Common myeloid progenitor, CD34-positive (primary cell): ENCODE data around the gene CHRDL2.

Experiments used
- CTCF ChIA-PET: fragments of 350-600 bp; sonication (Branson Sonifier 250); formaldehyde crosslinking; loops from one replicate; lab custom pipeline; 2021; ENCODE audit warnings: antibody characterized with exemption; lab: Charles Lee
- POLR2A ChIA-PET: fragments of 350-600 bp; sonication (Branson Sonifier 250); formaldehyde crosslinking; loops from one replicate; lab custom pipeline; 2021; ENCODE audit warnings: antibody characterized with exemption; lab: Charles Lee
- DNase-seq, 3 donors: peaks; one replicate each; pipeline versions ENCODE4 v3.0.0 to v3.0.0-alpha.2; 2013
- H3K27ac ChIP-seq, 2 experiments: 1 replicate in 1 of 2; 2 replicates in 1 of 2; pipeline ENCODE4 v1.7.0; 2013; ENCODE audit warnings: inconsistent platforms in 2 of 2, low read length in 2 of 2, mild to moderate bottlenecking in 2 of 2, low read depth in 1 of 2, moderate library complexity in 1 of 2; ENCODE audit not compliant: severe bottlenecking in 2 of 2, insufficient read depth in 1 of 2, poor library complexity in 1 of 2
- H3K27me3 ChIP-seq, 5 experiments: replicated peaks in 2 of 5; 1 replicate in 3 of 5; 2 replicates in 2 of 5; pipeline versions ENCODE4 v1.6.1 to v1.7.0; 2013; ENCODE audit warnings: low read length in 4 of 5, mild to moderate bottlenecking in 2 of 5, moderate library complexity in 2 of 5, inconsistent platforms in 1 of 5; ENCODE audit not compliant: insufficient read depth in 5 of 5, control insufficient read depth in 4 of 5
- H3K36me3 ChIP-seq, 4 experiments: 1 replicate in 2 of 4; 2 replicates in 2 of 4; pipeline versions ENCODE4 v1.6.1 to v1.7.0; 2013; ENCODE audit warnings: low read length in 3 of 4, control low read depth in 1 of 4, mild to moderate bottlenecking in 1 of 4; ENCODE audit not compliant: control insufficient read depth in 4 of 4, insufficient read depth in 4 of 4
- H3K4me1 ChIP-seq, 4 experiments: 1 replicate in 3 of 4; 2 replicates in 1 of 4; pipeline versions ENCODE4 v1.6.1 to v1.7.1; 2013; ENCODE audit warnings: low read length in 3 of 4, mild to moderate bottlenecking in 3 of 4, control low read depth in 1 of 4, inconsistent platforms in 1 of 4, moderate library complexity in 1 of 4; ENCODE audit not compliant: control insufficient read depth in 4 of 4, insufficient read depth in 4 of 4; ENCODE audit errors: control extremely low read depth in 1 of 4
- H3K4me3 ChIP-seq, 7 experiments: 1 replicate in 4 of 7; 2 replicates in 3 of 7; pipeline versions ENCODE4 v1.5.1 to v1.7.0; 2013; ENCODE audit warnings: mild to moderate bottlenecking in 7 of 7, low read length in 6 of 7, moderate library complexity in 6 of 7, inconsistent platforms in 2 of 7, low read depth in 2 of 7, control low read depth in 1 of 7; ENCODE audit not compliant: insufficient read depth in 4 of 7, control insufficient read depth in 1 of 7; ENCODE audit errors: extremely low read depth in 1 of 7
- H3K9me3 ChIP-seq, 5 experiments: 1 replicate in 4 of 5; 2 replicates in 1 of 5; pipeline versions ENCODE4 v1.6.1 to v1.7.1; 2013; ENCODE audit warnings: low read length in 4 of 5, mild to moderate bottlenecking in 2 of 5, inconsistent platforms in 1 of 5, low read depth in 1 of 5, moderate library complexity in 1 of 5; ENCODE audit not compliant: control insufficient read depth in 4 of 5, insufficient read depth in 2 of 5; ENCODE audit errors: control extremely low read depth in 1 of 5
- WGBS: methylation state at CpG from one replicate; pipeline ENCODE4 v1.1.5; 2013; ENCODE audit not compliant: insufficient coverage; 5-methylcytosine and 5-hydroxymethylcytosine counted together

The CHRDL2 gene

GRCh38 chr11:74696939-74697675 lies 34.1 kb downstream of the CHRDL2 start:
- Histone ChIP-seq H3K9me3 (no peaks in the 10 kb centered on the region), H3K27me3 (peaks cover 0 to 8% (median 0%) of the 10 kb centered on the region in 5 experiments), H3K4me1 (peaks cover 0 to 4% (median under 1%) of the 10 kb centered on the region in 4 experiments), H3K4me3 (no peak overlapping the region), H3K36me3 (no peaks in the 10 kb centered on the region), H3K27ac (no peak overlapping the region)
- 48% methylated on average over 13 of the region's 16 CpGs for WGBS
- no peak for DNase-seq
- ChIA-PET POLR2A (no interaction called here), CTCF (interaction anchor here (0.9 kb wide), 1 partner anchor 19 kb away, joined by 3 read pairs; no protein-coding TSS in a partner anchor)

GRCh38 chr11:74696500-74696899 lies 34.7 kb downstream of the CHRDL2 start:
- DNase-seq = no peak
- Histone ChIP-seq H3K4me3 (no peak overlapping the region), H3K27ac (no peak overlapping the region), H3K4me1 (peaks cover 0 to 7% (median 2%) of the 10 kb centered on the region in 4 experiments), H3K36me3 (no peaks in the 10 kb centered on the region), H3K27me3 (peaks cover 0 to 8% (median 0%) of the 10 kb centered on the region in 5 experiments), H3K9me3 (no peaks in the 10 kb centered on the region)
- ChIA-PET POLR2A (no interaction called here), CTCF (interaction anchor here (0.9 kb wide), 1 partner anchor 18 kb away, joined by 3 read pairs; no protein-coding TSS in a partner anchor)
- 89% methylated on average over 5 of the region's 6 CpGs for WGBS

GRCh38 chr11:74695705-74696280 lies 35.4 kb downstream of the CHRDL2 start:
- ChIA-PET POLR2A (no interaction called here), CTCF (no interaction called here)
- peaks cover 0 to 8% (median 0%) of the 10 kb centered on the region in 5 experiments for H3K27me3 ChIP-seq
- H3K4me1 ChIP-seq = peaks cover 0 to 8% (median 2%) of the 10 kb centered on the region in 4 experiments
- H3K36me3 ChIP-seq = no peaks in the 10 kb centered on the region
- H3K27ac ChIP-seq = no peak overlapping the region
- DNase-seq = no peak
- H3K4me3 ChIP-seq = no peak overlapping the region
- no peaks in the 10 kb centered on the region for H3K9me3 ChIP-seq
- 90% methylated on average over 9 of the region's 11 CpGs for WGBS

- 89% methylated on average over 10 of the region's 10 CpGs for WGBS
- no peak overlapping the region for H3K27ac ChIP-seq
- ChIA-PET CTCF (no interaction called here), POLR2A (no interaction called here)
- peaks cover 0 to 8% (median 2%) of the 10 kb centered on the region in 4 experiments for H3K4me1 ChIP-seq
- DNase-seq = no peak
- H3K36me3 ChIP-seq = no peaks in the 10 kb centered on the region
- peaks cover 0 to 8% (median 0%) of the 10 kb centered on the region in 5 experiments for H3K27me3 ChIP-seq
- no peak overlapping the region for H3K4me3 ChIP-seq
- H3K9me3 ChIP-seq = no peaks in the 10 kb centered on the region
Measured at GRCh38 chr11:74694136-74694930, 36.9 kb downstream of the CHRDL2 start.

GRCh38 chr11:74693531-74693930 lies 37.7 kb downstream of the CHRDL2 start:
- no peaks in the 10 kb centered on the region for H3K36me3 ChIP-seq
- no peaks in the 10 kb centered on the region for H3K9me3 ChIP-seq
- H3K27me3 ChIP-seq = peaks cover 0 to 8% (median 0%) of the 10 kb centered on the region in 5 experiments
- H3K27ac ChIP-seq = no peak overlapping the region
- ChIA-PET CTCF (no interaction called here), POLR2A (no interaction called here)
- no peak for DNase-seq
- H3K4me3 ChIP-seq = no peak overlapping the region
- WGBS = 95% methylated on average over 5 of the region's 5 CpGs
- peaks cover 0 to 8% (median 2%) of the 10 kb centered on the region in 4 experiments for H3K4me1 ChIP-seq

GRCh38 chr11:74691755-74692154 lies 39.5 kb downstream of the CHRDL2 start:
- ChIA-PET CTCF (interaction anchor here (1.1 kb wide), 1 partner anchor 46 kb away, joined by 4 read pairs; no protein-coding TSS in a partner anchor), POLR2A (no interaction called here)
- 46% methylated on average over 2 of the region's 4 CpGs for WGBS

More at GRCh38 chr11:74691755-74692154, 39.5 kb downstream of the CHRDL2 start:
- Histone ChIP-seq H3K27me3 (peaks cover 0 to 4% (median 0%) of the 10 kb centered on the region in 5 experiments), H3K4me1 (peaks cover 0 to 8% (median 0%) of the 10 kb centered on the region in 4 experiments), H3K9me3 (no peaks in the 10 kb centered on the region), H3K27ac (no peak overlapping the region), H3K36me3 (no peaks in the 10 kb centered on the region), H3K4me3 (no peak overlapping the region)
- DNase-seq = no peak
